ENCODE measurements around the gene SRC.

DNA sequence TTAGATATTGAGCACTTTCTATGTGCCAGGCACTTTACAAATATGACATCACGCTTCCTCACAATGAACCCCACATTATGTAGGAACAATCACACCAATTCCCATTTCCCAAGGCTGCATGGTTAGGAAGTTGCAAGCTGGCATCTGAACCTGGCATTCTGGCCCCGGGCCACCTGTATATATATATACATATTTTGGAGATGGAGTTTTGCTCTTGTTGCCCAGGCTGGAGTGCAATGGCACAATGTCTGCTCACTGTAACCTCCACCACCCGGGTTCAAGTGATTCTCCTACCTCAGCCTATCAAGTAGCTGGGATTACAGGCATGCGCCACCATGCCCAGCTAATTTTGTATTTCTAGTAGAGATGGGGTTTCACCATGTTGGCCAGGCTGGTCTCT, 30.4 kb downstream of the SRC start:
- TF ChIP-seq, protein P1, sequence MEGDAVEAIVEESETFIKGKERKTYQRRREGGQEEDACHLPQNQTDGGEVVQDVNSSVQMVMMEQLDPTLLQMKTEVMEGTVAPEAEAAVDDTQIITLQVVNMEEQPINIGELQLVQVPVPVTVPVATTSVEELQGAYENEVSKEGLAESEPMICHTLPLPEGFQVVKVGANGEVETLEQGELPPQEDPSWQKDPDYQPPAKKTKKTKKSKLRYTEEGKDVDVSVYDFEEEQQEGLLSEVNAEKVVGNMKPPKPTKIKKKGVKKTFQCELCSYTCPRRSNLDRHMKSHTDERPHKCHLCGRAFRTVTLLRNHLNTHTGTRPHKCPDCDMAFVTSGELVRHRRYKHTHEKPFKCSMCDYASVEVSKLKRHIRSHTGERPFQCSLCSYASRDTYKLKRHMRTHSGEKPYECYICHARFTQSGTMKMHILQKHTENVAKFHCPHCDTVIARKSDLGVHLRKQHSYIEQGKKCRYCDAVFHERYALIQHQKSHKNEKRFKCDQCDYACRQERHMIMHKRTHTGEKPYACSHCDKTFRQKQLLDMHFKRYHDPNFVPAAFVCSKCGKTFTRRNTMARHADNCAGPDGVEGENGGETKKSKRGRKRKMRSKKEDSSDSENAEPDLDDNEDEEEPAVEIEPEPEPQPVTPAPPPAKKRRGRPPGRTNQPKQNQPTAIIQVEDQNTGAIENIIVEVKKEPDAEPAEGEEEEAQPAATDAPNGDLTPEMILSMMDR (IDR thresholded peaks at IDR 0.05), result no peak
- TF ChIP-seq POLR2A (IDR thresholded peaks at IDR 0.05), result no peak

Measured in body of pancreas (tissue), 4 donors.